IPS-18a (cell line): Measurements from ENCODE around the gene PERCC1.
A peak's percentile ranks its signal among the peaks of the same experiment; 100 is the strongest.
"Not testable (repeated sequence)": the region's sequence is repeated elsewhere in the genome, so short reads cannot be mapped to it uniquely, and the experiment has no call there.

Experiments used
- H3K27ac ChIP-seq: one replicate; pipeline ENCODE4 v1.5.1; 2013; ENCODE audit warnings: low read length
- H3K27me3 ChIP-seq: one replicate; pipeline ENCODE4 v1.6.1; 2013; ENCODE audit warnings: mild to moderate bottlenecking, low read length; ENCODE audit not compliant: control insufficient read depth, insufficient read depth
- H3K36me3 ChIP-seq: one replicate; pipeline ENCODE4 v1.6.1; 2013; ENCODE audit warnings: low read depth, low read length; ENCODE audit not compliant: control insufficient read depth
- H3K4me1 ChIP-seq: one replicate; pipeline ENCODE4 v1.6.1; 2013; ENCODE audit warnings: low read depth, low read length; ENCODE audit not compliant: control insufficient read depth
- H3K4me3 ChIP-seq: one replicate; pipeline ENCODE4 v1.5.1; 2013; ENCODE audit warnings: low read length
- H3K9ac ChIP-seq: one replicate; pipeline ENCODE4 v1.6.1; 2013; ENCODE audit warnings: mild to moderate bottlenecking, low read length, moderate library complexity
- H3K9me3 ChIP-seq: one replicate; pipeline ENCODE4 v1.6.1; 2013; ENCODE audit warnings: low read depth, low read length; ENCODE audit not compliant: control insufficient read depth

Gene PERCC1

GRCh38 chr16:1468426-1468810, 37.5 kb downstream of the PERCC1 start:
- H3K27ac ChIP-seq = no peak overlapping the region
- no peak overlapping the region for H3K9ac ChIP-seq
- H3K9me3 ChIP-seq = no peaks in the 10 kb centered on the region
- H3K4me1 ChIP-seq = no peaks in the 10 kb centered on the region
- no peaks in the 10 kb centered on the region for H3K36me3 ChIP-seq
- H3K27me3 ChIP-seq = no peaks in the 10 kb centered on the region
- no peak overlapping the region for H3K4me3 ChIP-seq

- not testable (repeated sequence) for H3K27ac ChIP-seq, H3K27me3 ChIP-seq, H3K9me3 ChIP-seq, H3K9ac ChIP-seq, H3K4me1 ChIP-seq, H3K4me3 ChIP-seq, H3K36me3 ChIP-seq
These were observed 38.3 kb downstream of the PERCC1 start for GRCh38 chr16:1469141-1469540.

- Histone ChIP-seq H3K36me3 (no peaks in the 10 kb centered on the region), H3K27ac (no peak overlapping the region), H3K4me1 (peaks cover 7% of the 10 kb centered on the region), H3K27me3 (peaks cover 4% of the 10 kb centered on the region), H3K4me3 (no peak overlapping the region), H3K9ac (no peak overlapping the region), H3K9me3 (no peaks in the 10 kb centered on the region)
These were observed 38.9 kb downstream of the PERCC1 start for GRCh38 chr16:1469693-1470201.

GRCh38 chr16:1470481-1471251, 39.8 kb downstream of the PERCC1 start:
- no peak overlapping the region for H3K27ac ChIP-seq
- H3K27me3 ChIP-seq = peaks cover 9% of the 10 kb centered on the region
- no peak overlapping the region for H3K9ac ChIP-seq

GRCh38 chr16:1471569-1472194, 40.8 kb downstream of the PERCC1 start:
- Histone ChIP-seq H3K9me3 (no peaks in the 10 kb centered on the region), H3K27me3 (peaks cover 12% of the 10 kb centered on the region), H3K4me1 (peaks cover 7% of the 10 kb centered on the region), H3K27ac (no peak overlapping the region), H3K9ac (no peak overlapping the region), H3K4me3 (no peak overlapping the region), H3K36me3 (no peaks in the 10 kb centered on the region)

More at GRCh38 chr16:1470481-1471251, 39.8 kb downstream of the PERCC1 start:
- no peak overlapping the region for H3K4me3 ChIP-seq
- no peaks in the 10 kb centered on the region for H3K36me3 ChIP-seq
- H3K4me1 ChIP-seq = peaks cover 7% of the 10 kb centered on the region
- H3K9me3 ChIP-seq = no peaks in the 10 kb centered on the region

GRCh38 chr16:1472974-1473373, 42.1 kb downstream of the PERCC1 start:
- no peaks in the 10 kb centered on the region for H3K9me3 ChIP-seq
- no peaks in the 10 kb centered on the region for H3K36me3 ChIP-seq
- H3K4me3 ChIP-seq = no peak overlapping the region
- no peak overlapping the region for H3K27ac ChIP-seq
- peaks cover 12% of the 10 kb centered on the region for H3K27me3 ChIP-seq
- H3K4me1 ChIP-seq = peaks cover 7% of the 10 kb centered on the region
- no peak overlapping the region for H3K9ac ChIP-seq

GRCh38 chr16:1474082-1474795, 43.4 kb downstream of the PERCC1 start:
- no peak overlapping the region for H3K27ac ChIP-seq

GRCh38 chr16:1474796-1475551, 44.1 kb downstream of the PERCC1 start, which contains the start of gene CLCN7:
CLCN7 (minus strand) TSS chr16:1475028; CDS start chr16:1474974, 54 bp downstream.
- H3K9me3 ChIP-seq = no peaks in the 10 kb centered on the region
- peaks cover 12% of the 10 kb centered on the region for H3K27me3 ChIP-seq
- peak within 1 kb of the TSS; percentile 82 for H3K4me3 ChIP-seq
- H3K27ac ChIP-seq = no peak within 1 kb of the TSS
- peak within 1 kb of the TSS; percentile 78 for H3K9ac ChIP-seq
- no peaks in the 10 kb centered on the region for H3K36me3 ChIP-seq
- peaks cover 7% of the 10 kb centered on the region for H3K4me1 ChIP-seq

More at GRCh38 chr16:1474082-1474795, 43.4 kb downstream of the PERCC1 start:
- Histone ChIP-seq H3K36me3 (no peaks in the 10 kb centered on the region), H3K27me3 (peaks cover 12% of the 10 kb centered on the region), H3K9me3 (no peaks in the 10 kb centered on the region), H3K9ac (peak overlapping the region; percentile 62), H3K4me1 (peaks cover 7% of the 10 kb centered on the region), H3K4me3 (peak overlapping the region; percentile 82)

- H3K27ac ChIP-seq = no peak overlapping the region
- peaks cover 7% of the 10 kb centered on the region for H3K4me1 ChIP-seq
- no peaks in the 10 kb centered on the region for H3K36me3 ChIP-seq
- no peaks in the 10 kb centered on the region for H3K9me3 ChIP-seq
- H3K9ac ChIP-seq = peak overlapping the region; percentile 78
- H3K4me3 ChIP-seq = peak overlapping the region; percentile 82
- H3K27me3 ChIP-seq = peaks cover 12% of the 10 kb centered on the region
These were observed 44.8 kb downstream of the PERCC1 start for GRCh38 chr16:1475552-1476114.

- no peak overlapping the region for H3K4me3 ChIP-seq
- H3K27me3 ChIP-seq = peaks cover 12% of the 10 kb centered on the region
- no peaks in the 10 kb centered on the region for H3K36me3 ChIP-seq
These were observed 46.2 kb downstream of the PERCC1 start for GRCh38 chr16:1477033-1477432.

More at GRCh38 chr16:1477033-1477432, 46.2 kb downstream of the PERCC1 start:
- Histone ChIP-seq H3K9ac (no peak overlapping the region), H3K9me3 (no peaks in the 10 kb centered on the region), H3K27ac (no peak overlapping the region), H3K4me1 (peaks cover 7% of the 10 kb centered on the region)
